SK-N-SH treated with all-trans-retinoic acid at 6 μM for 48 hours (cell line): Measurements from ENCODE around the gene APPBP2.

Source experiments
- ATAC-seq: fragments of 200-7000 bp; cut with Tn5 transposase; 3 replicates; pipeline ENCODE4 v1.9.1; 2020; ENCODE audit warnings: mild to moderate bottlenecking, moderate library complexity
- ARNTL ChIP-seq: fragments of 450-650 bp; formaldehyde crosslinking; IDR thresholded peaks from 2 replicates; pipeline ENCODE4 v1.5.0; 2020; ENCODE audit warnings: low read depth, mild to moderate bottlenecking, moderate library complexity, borderline replicate concordance
- BACH2 ChIP-seq: fragments of 250-450 bp; sonication (Bioruptor Pico); IDR thresholded peaks from 2 replicates; pipeline ENCODE4 v1.9.0; 2021; ENCODE audit warnings: mild to moderate bottlenecking, borderline replicate concordance
- CREB5 ChIP-seq: fragments of 250-450 bp; sonication (Bioruptor Pico); IDR thresholded peaks from 2 replicates; pipeline ENCODE4 v1.5.1; 2020; ENCODE audit warnings: low read depth, mild to moderate bottlenecking, moderate library complexity
- CSDC2 ChIP-seq: fragments of 250-450 bp; sonication (Bioruptor Pico); IDR thresholded peaks from 2 replicates; pipeline ENCODE4 v1.5.0; 2020; ENCODE audit warnings: mild to moderate bottlenecking, moderate library complexity
- CSRNP3 ChIP-seq: fragments of 250-450 bp; sonication (Bioruptor Pico); IDR thresholded peaks from 2 replicates; pipeline ENCODE4 v1.5.1; 2021; ENCODE audit warnings: mild to moderate bottlenecking, moderate library complexity
- ESRRG ChIP-seq: fragments of 250-450 bp; sonication (Bioruptor Pico); IDR thresholded peaks from 2 replicates; pipeline ENCODE4 v1.6.1; 2021; ENCODE audit warnings: mild to moderate bottlenecking
- GLIS3 ChIP-seq: fragments of 250-450 bp; sonication (Bioruptor Pico); IDR thresholded peaks from 2 replicates; pipeline ENCODE4 v1.5.0; 2020; ENCODE audit warnings: mild to moderate bottlenecking, moderate library complexity
- ISL1 ChIP-seq: fragments of 250-450 bp; sonication (Bioruptor Pico); IDR thresholded peaks from 2 replicates; pipeline ENCODE4 v2.1.2; 2022; ENCODE audit warnings: mild to moderate bottlenecking, moderate library complexity
- OSR1 ChIP-seq: fragments of 250-450 bp; sonication (Bioruptor Pico); IDR thresholded peaks from 2 replicates; pipeline ENCODE4 v1.8.0; 2022; ENCODE audit warnings: moderate library complexity, mild to moderate bottlenecking, inconsistent platforms
- PPARA ChIP-seq: fragments of 250-450 bp; sonication (Bioruptor Pico); IDR thresholded peaks from 2 replicates; pipeline ENCODE4 v1.5.0; 2020; ENCODE audit warnings: mild to moderate bottlenecking, borderline replicate concordance
- RARB ChIP-seq: fragments of 250-450 bp; sonication (Bioruptor Pico); IDR thresholded peaks from 2 replicates; pipeline ENCODE4 v1.8.0; 2021; ENCODE audit warnings: mild to moderate bottlenecking, moderate library complexity
- SNAI2 ChIP-seq: fragments of 250-450 bp; sonication (Bioruptor Pico); IDR thresholded peaks from 2 replicates; pipeline ENCODE4 v1.5.0; 2020; ENCODE audit warnings: mild to moderate bottlenecking, moderate library complexity
- TCF4 ChIP-seq: fragments of 250-450 bp; sonication (Bioruptor Pico); IDR thresholded peaks from 2 replicates; pipeline ENCODE4 v1.8.0; 2021; ENCODE audit warnings: mild to moderate bottlenecking, moderate library complexity, borderline replicate concordance
- TSHZ2 ChIP-seq: fragments of 250-450 bp; sonication (Bioruptor Pico); IDR thresholded peaks from 2 replicates; pipeline ENCODE4 v1.5.0; 2020; ENCODE audit warnings: mild to moderate bottlenecking, moderate library complexity
- ZC3H10 ChIP-seq: fragments of 250-450 bp; sonication (Bioruptor Pico); IDR thresholded peaks from 2 replicates; pipeline ENCODE4 v1.5.1; 2021; ENCODE audit warnings: mild to moderate bottlenecking, moderate library complexity
- ZFP3 ChIP-seq: fragments of 250-450 bp; sonication (Bioruptor Pico); IDR thresholded peaks from 2 replicates; pipeline ENCODE4 v1.5.0; 2020; ENCODE audit warnings: mild to moderate bottlenecking, moderate library complexity
- ZFP30 ChIP-seq: fragments of 450-650 bp; formaldehyde crosslinking; IDR thresholded peaks from 2 replicates; pipeline ENCODE4 v1.5.0; 2022; ENCODE audit warnings: mild to moderate bottlenecking, moderate library complexity
- ZNF8 ChIP-seq: fragments of 450-650 bp; formaldehyde crosslinking; IDR thresholded peaks from 2 replicates; pipeline ENCODE4 v1.5.0; 2020; ENCODE audit warnings: mild to moderate bottlenecking, moderate library complexity

APPBP2 gene

GRCh38 chr17:60528828-60529227 lies 2.8 kb upstream of the APPBP2 start:
- TF ChIP-seq ESRRG (CRISPR knock-in tag) (no peak), GLIS3 (CRISPR knock-in tag) (no peak), TCF4 (CRISPR knock-in tag) (no peak), ZNF8 (CRISPR knock-in tag) (no peak), PPARA (CRISPR knock-in tag) (no peak), RARB (CRISPR knock-in tag) (no peak), ZFP3 (no peak), ARNTL (CRISPR knock-in tag) (no peak), ISL1 (CRISPR knock-in tag) (no peak), CSRNP3 (CRISPR knock-in tag) (no peak)
- TF ChIP-seq, all 23 proteins: peak for 0
- no peak for ATAC-seq

- ATAC-seq, result no peak
- TF ChIP-seq TSHZ2 (CRISPR knock-in tag) (no peak), PPARA (CRISPR knock-in tag) (no peak), CREB5 (CRISPR knock-in tag) (no peak)
- TF ChIP-seq, all 23 proteins: peak for 0
These were observed 1.7 kb upstream of the APPBP2 start for GRCh38 chr17:60527701-60528100.

GRCh38 chr17:60526726-60527125 lies 684 bp upstream of the APPBP2 start:
- 0 out of 2 replicates have a peak, but pooled peaks have one; percentile 17 for TF ChIP-seq ISL1 (CRISPR knock-in tag)
- no peak for TF ChIP-seq BACH2 (CRISPR knock-in tag)
- TF ChIP-seq CREB5 (CRISPR knock-in tag), result 0 out of 2 replicates have a peak, but pooled peaks have one; percentile 11
- no peak for TF ChIP-seq CSDC2
- no peak for TF ChIP-seq TSHZ2 (CRISPR knock-in tag)
- TF ChIP-seq OSR1 (CRISPR knock-in tag), result no peak
- peak; percentile 44; the same call in 1 of the 2 replicates for TF ChIP-seq ZFP30 (CRISPR knock-in tag)
- ATAC-seq, result peak; percentile 10; the same call in 2 of the 3 replicates

GRCh38 chr17:60525328-60525684 lies 736 bp downstream of the APPBP2 start:
- peak; percentile 42 for ATAC-seq
- TF ChIP-seq CSRNP3 (CRISPR knock-in tag), result no peak
- no peak for TF ChIP-seq PPARA (CRISPR knock-in tag)
- TF ChIP-seq ZC3H10 (CRISPR knock-in tag), result no peak
- TF ChIP-seq ISL1 (CRISPR knock-in tag), result no peak
- no peak for TF ChIP-seq ZFP30 (CRISPR knock-in tag)
- no peak for TF ChIP-seq ZFP3
- no peak for TF ChIP-seq SNAI2 (CRISPR knock-in tag)
- TF ChIP-seq GLIS3 (CRISPR knock-in tag), result no peak
- TF ChIP-seq CREB5 (CRISPR knock-in tag), result no peak
